HG03575 (cell line): ENCODE results near the gene XYLT1.

Experiments
- ATAC-seq: cut with Tn5 transposase; IDR thresholded peaks from one replicate; pipeline ENCODE4 v1.9.1; 2021; ENCODE audit not compliant: unreplicated experiment, insufficient number of reproducible peaks, low FRiP score; ENCODE audit errors: extremely low read depth

Gene XYLT1

DNA sequence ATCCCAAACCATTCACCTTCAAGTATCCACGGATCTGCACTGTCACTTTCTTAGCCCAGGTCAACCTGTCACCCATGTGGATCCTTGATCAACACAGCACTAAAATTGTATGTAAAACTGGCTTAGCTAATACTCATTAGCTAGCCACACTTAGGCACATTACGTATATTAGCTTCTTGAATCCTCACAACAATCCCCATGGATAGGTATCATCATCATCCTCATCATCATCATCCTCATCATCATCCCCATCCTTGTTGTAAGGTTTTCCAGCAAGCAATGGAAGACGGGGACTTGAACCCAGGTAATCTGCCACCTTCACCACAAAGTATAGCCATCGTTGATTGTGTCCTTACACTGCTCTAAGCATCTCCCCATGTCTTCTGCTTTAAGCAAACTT is 184.3 kb downstream of the XYLT1 start:
- ATAC-seq, result no peak

DNA sequence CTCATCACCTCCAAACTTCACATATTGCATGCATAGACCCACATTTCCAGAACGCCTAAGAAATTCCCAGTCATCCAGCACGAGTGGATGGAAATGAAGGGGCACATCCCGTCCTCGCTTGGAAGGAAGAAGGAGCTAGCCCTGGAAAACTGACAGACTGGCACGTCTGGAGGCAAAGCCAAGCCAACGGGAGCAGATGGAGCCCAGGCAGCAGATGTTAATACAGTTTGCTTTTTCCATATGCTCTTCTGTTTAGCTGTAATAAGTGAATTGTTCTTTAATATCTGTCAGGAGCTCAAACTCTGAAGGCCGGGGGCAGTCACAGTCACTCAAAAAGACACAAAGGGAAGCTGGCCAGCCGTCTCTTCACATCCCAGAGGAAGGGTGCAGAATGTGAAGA is 187.7 kb downstream of the XYLT1 start:
- no peak for ATAC-seq

DNA sequence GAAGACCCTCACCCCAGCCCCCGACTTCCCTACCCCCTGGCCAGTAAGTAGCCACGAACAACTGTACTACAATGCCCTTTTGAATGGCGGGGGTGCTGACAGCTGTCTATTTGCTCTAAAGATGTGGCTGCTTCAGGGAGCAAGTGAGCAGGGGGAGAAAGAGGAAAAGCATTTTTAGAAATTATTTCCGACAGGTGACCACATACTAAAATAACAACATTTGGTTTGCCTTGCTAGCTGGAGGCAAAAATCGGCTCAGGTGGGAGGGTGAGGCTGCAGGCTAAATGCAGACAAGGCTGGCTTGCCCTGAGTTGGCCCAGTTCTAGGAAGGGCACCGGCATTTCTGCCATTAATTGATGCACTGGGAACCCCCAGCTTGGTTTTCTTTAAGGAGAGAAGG is 188.5 kb downstream of the XYLT1 start:
- ATAC-seq, result no peak

DNA sequence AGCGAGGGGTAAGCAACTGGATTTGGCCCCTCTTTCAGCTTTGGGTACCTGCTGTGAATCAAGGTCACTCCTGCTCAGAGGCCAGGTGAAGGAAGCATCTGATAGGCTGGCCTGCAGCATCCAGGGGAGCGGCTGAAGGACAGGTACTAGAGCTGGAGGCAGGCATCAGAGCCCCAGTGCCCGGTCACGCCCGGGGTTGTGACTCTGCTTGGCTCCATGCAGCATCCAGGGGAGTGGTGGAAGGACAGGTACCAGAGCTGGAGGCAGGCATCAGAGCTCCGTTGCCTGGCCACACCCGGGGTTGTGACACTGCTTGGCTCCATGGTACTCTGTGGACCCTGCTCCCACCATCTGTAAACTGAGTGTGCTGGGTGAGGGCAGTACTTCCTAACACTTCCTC is 189.7 kb downstream of the XYLT1 start:
- ATAC-seq, result no peak

DNA sequence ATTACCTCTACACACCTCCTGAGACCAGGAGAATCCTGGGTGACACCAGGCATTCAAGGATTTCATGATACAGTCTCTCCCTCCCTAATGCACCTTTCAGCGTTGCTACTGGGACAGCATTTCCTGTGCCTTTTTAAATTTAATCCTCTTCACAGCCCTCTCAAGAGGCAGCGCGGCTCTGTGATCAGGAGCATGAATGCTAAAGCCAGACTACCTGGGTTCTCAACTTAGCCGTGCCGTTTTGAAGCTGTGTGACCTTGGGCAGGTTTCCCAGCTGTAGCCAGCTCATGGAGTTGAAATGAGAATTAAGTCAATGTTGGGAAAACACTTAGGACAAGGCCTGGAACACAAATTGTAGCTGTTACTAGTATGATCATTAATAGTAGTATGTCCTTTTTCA is 191.8 kb downstream of the XYLT1 start:
- no peak for ATAC-seq

DNA sequence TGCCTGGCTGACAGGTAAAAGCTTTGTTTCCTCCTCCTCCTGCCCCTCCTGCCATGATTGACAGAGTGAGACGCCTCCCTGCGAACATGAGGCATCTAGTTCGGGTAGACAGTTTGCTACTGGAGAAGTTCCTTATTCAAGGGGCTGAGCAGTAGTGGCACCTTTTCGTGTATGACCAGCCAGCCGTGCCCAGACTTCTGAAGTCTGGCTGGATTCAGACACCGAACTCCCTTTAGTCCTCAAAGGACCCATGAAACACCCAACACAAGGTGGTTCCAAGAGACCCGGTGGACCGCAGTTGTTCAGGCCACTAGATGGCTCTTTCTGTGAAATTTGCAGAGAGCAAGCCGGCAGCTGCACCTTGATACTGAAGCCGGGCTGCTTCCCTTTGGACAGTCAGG is 192.8 kb downstream of the XYLT1 start:
- ATAC-seq, result no peak

DNA sequence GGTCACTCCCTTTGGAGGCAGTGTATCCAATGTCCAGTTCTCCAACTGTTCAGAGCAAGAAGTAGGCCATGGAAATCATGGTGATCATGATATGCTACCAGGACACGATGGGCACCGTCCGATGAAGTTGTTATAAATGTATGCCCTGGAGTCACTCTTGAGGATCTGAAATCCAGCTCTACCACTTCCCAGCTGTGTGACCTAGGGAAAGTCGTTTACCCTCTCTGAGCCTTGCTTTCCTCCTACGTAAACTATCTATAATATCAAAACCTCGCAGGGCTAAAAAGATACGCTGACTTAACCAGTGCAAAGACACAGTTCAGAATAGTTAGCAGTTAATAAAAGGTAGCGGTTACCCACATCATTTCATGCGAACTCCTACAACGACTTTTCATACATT is 194.2 kb downstream of the XYLT1 start:
- ATAC-seq, result no peak

DNA sequence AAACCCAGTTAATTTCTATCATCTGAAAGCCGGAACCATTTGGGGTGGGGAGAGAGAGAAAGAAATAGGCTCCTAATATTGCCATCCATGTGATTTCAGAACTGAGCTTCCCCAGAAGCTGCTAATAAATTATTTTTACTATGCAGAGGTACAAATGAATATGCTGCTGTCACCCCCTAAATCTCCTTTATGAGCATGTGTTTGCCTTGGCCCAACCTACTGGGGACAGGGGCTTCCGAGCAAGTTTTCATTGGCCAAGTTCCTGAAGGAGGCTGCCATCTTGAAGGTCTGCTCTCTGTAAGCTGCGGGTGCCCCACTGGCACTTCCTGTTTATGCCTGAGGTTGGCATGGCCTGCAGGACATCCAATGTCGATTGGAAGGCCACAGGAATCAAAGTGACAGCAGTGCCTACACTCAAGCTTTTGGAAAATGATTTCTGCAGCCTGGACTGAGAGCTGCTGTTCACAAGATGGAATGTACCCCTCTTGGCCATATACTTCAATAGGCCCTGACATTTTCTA is 194.7 kb downstream of the XYLT1 start:
- no peak for ATAC-seq

DNA sequence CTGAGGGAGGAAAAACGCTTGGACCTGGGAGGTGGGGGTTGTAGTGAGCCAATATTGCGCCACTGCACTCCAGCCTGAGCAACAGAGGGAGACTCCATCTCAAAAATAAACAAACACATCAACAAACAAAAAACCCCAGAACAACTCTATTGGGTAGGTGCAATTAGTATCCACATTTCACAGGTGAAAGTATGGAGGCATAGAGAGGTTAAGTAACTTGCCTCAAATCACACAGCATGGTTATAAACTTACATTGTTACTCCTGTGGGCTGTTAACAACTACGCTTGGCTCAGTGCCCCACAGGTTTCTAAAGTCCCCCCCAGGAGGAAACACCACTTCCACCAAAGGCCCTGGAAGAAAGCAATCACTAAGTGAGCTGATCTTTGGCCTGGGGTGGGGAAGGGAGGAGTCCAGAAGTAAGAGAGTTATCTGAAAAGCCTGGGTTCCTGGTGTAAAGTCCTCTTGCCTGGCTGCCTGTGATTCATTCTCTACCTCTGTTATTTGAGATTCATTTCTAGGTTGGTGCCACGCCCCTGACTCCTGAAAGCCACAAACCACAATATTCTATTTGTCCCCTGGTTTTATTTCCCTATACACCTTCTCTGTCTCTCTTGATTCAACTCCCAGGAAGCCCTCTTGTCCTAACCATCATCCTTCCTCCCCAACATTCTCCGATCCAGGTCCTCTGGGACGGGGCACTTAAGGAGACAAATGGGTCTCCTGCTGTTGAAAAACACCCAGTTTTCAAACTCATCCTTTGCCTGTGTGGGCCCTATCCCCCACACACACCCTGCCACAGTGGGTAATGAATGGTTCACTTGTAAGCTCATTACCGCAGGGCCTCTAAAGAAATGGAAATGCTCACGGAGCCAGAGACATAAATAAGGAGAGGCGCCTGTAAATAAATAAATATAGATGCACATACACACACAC is 195.4 kb downstream of the XYLT1 start:
- no peak for ATAC-seq

DNA sequence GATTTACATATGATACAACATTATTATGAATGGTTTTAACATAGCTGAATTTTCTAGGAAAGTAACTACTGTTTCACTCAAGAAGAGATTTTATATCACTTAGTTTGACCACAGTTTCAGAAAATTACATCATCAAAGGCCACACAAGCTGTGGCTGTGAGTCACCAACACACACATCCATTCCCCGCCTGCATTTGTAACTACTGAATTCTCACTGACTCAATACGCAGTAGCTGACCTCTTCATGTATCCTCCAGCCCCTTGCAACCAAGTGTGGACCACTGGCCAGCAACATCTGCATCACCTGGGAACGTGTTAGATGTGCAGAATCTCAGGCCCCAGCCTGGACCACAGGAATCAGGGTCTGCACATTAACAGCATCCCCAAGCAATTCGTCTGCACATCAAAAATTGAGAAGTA is 197.6 kb downstream of the XYLT1 start:
- no peak for ATAC-seq

DNA sequence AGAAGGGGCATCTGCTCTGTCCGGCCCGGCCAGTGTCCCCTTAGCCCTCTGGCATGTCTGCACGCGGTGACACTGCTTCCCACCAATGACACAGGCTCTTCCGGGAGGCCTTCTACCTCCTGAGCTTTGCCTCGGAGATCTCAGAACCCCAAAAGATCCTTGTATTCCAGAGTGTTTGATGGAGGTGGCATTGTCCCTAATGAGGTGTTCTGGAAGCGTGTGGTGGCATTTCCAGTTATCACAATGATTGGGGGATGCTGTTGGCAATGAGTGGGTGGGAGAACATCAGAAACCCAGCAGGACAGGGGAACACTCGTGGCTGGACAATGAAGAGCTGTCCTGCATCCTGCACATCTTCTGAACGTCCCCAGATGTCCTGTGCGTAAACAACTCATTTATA is 198.0 kb downstream of the XYLT1 start:
- no peak for ATAC-seq

DNA sequence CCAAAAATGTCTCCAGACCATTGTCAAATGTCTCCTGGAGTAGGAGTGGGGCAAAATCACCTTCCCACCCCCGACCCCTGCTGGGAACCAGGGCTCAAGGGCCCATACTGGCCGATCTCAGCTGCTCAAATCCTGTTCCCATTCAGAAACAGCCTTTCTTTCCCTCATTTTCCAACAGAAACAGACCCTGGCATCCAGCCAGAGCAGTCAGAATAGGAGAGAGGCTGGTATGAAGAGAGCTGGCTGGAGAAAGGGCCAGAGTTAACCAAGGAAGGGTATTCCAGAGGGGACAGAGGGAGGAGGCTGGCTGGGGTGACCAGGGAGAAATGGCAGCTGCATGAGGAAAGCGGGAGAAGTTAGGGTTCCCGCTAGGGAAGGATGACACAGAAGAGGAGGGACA is 199.1 kb downstream of the XYLT1 start:
- ATAC-seq, result no peak

DNA sequence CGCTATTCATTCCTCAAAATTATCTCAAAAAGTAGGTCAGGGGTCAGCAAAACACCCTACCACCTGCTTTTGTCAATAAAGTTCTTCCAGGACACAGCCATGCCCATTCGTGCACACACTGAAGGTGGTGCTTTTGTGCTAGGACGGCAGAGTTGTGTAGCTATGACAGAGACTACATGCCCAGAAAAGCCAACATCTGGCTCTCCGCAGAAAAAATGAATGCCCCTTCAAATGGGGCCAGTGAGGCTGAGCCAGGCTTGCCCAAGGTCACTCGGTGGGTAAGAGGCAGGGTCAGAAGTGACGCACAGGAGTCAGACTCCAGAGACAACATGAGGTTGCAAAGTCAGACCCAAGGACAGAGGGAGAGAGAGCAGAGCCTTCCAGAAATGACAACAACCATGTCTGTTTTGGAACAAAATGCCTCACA is 200.1 kb downstream of the XYLT1 start:
- no peak for ATAC-seq

DNA sequence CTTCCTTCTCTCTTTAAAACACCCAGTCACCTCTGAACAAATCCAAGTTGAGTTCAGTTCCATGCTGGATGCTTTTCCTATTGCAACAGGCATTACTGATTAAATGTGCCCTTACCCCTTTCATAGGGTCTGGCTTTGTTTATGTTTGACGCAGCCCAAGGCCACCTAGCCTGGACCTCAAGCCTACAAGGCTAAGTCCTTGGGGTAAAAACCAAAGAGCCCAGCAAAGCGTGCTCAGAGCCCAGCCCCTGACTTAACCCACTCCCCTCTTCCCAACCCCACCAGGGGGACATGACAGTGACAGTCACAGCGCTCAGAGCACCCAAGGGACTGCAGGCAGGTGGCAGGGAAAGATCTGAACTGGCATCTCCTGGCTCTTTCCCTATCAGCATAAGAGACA is 200.6 kb downstream of the XYLT1 start:
- no peak for ATAC-seq

DNA sequence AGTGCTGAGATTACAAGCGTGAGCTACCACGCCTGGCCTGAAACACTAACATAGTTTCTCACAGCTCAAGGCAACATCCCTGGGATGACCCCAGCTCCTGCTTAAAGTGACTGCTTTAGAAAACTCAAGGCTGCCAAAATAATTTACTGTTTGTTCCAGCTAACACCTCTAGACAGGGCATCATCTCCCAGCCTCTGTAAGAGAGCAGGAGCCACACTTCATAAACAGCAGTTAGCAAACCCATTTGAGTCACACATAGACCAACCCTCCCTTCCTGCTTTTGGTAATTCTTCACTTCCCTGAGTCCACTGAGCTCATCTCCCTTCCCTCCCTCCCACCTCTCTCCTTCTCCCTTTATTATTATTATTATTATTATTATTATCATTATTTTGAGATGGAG is 201.3 kb downstream of the XYLT1 start:
- no peak for ATAC-seq

DNA sequence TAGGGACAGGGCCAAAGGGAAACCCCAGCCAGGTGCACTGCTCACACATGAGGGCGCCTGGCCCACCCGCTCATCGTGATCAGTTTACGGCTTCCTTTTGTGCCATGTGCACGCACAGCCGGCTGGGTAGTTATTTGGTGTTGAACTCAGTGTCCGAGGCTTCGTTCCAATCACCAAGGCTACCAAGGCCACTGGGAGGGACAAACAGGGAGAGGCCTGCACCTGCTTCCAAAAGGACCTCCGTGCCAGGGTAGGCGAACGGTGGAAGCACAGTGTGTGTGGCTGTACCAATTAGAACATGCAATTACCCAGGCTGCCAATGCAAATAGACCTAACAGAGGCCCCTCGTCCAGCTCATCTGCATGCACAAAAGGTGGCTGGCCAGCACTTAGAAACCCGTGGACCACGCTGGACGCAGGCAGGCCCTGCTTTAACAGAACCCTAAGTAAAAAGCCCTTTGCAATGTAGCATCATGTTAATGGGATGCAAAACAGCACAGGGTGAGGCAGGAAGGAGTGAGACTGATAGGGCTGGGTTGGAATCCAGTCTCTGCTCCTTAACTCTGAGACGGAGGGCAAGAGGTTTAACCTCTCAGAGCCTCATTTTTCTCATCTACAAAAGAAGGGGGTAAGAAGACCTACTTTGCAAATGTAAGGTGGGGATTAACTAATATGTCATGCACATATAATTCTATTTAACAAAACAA is 204.0 kb downstream of the XYLT1 start:
- ATAC-seq, result no peak

DNA sequence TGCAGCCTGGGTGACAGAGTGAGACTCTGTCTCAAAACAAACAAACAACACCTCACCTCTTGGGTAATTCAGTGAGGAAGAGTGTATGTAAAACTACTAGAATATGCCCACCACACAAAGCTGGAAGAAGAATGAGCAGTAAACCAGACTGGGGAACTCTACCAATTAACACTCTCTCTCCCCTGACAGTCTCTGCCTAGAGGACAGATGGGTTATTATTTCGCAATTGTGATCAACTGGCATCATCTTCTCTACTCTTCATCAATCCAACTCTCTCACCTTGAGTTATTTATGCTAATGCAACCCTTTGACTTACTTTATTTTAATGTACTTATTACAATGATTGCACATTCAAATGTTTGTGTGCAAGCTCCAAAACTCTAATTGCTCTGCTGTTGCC is 205.6 kb downstream of the XYLT1 start:
- ATAC-seq, result no peak

DNA sequence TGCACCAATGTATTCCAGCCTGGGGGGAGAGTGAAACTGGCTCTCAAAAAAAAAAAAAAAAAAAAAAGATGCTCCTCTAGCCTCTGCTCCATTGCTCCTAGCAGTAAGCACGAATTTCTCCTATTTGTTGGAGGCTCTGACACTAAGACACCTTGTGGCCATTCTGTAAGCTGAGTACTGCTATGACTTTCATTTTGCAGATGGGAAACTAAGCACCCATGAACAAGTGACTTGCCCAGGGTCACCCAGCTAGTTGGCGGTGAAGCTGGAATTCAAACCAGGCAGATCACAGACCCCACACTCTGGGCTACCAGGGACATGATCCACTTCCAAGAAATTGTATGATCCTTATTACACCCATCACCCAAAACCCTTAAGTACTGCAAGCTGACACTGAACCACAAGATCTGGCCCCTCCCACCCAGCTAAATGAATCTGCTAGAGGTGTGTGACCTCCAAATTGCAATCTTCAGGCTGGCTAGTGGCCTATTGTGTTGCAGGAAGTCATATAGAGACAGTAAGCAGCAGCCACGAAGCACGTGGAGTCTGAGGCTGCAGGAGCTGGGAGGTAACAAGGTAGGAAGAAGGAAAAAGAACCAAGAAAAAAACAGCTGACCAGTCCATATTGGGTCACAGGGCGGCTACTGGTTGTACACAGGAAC is 209.4 kb downstream of the XYLT1 start:
- no peak for ATAC-seq

DNA sequence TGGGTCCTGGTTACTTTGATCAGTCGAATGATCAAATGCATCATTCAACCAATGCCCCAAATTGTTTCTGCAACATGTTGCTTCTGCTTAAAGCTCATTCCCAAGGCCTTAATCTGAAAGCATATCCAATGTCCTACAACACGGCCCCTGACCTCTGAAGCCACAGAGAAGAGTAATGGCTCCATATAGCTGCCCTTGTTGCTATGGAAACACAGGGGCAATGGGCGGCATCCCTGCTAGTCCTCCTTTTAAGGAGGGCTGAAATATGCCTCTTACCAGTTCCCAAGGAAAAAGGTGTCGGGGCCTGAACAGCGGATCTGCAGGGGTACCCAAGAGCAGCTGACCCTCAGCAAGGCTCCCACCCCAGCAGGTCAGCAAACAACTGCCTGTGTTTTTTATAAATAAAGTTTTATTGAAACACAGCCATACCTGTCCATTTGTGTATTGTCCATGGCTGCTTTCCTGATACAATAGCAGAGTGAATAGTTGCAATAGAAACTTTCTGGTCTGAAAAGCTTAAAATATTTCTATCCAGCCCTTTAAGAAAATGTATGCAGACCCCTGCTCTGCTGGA is 210.4 kb downstream of the XYLT1 start:
- no peak for ATAC-seq
